Measurements from ENCODE around the gene DNAJC12.
"Not testable (repeated sequence)": the region's sequence is repeated elsewhere in the genome, so short reads cannot be mapped to it uniquely, and the experiment has no call there.

DNAJC12 gene

GRCh38 chr10:67839511-67839910 lies 1.5 kb upstream of the DNAJC12 start:
- DNase-seq = not testable (repeated sequence)

- DNase-seq = no peak
Observed at GRCh38 chr10:67836972-67837371, 1.0 kb downstream of the DNAJC12 start.

- DNase-seq = no peak
Observed at GRCh38 chr10:67836488-67836887, 1.5 kb downstream of the DNAJC12 start.

GRCh38 chr10:67835541-67836394 lies 2.2 kb downstream of the DNAJC12 start:
- not testable (repeated sequence) for DNase-seq

GRCh38 chr10:67834375-67834774 lies 3.6 kb downstream of the DNAJC12 start:
- DNase-seq = no peak

- DNase-seq = no peak
Observed at GRCh38 chr10:67827811-67828210, 10.2 kb downstream of the DNAJC12 start.

GRCh38 chr10:67819768-67820204 lies 18.2 kb downstream of the DNAJC12 start:
- DNase-seq = no peak

- no peak for DNase-seq
Observed at GRCh38 chr10:67818323-67818722, 19.7 kb downstream of the DNAJC12 start.

GRCh38 chr10:67816719-67817118 lies 21.3 kb downstream of the DNAJC12 start:
- DNase-seq = no peak

GRCh38 chr10:67815571-67816059 lies 22.4 kb downstream of the DNAJC12 start:
- no peak for DNase-seq

GRCh38 chr10:67812007-67812406 lies 26.0 kb downstream of the DNAJC12 start:
- no peak for DNase-seq

- no peak for DNase-seq
Observed at GRCh38 chr10:67809107-67809506, 28.9 kb downstream of the DNAJC12 start.

GRCh38 chr10:67808704-67809103 lies 29.3 kb downstream of the DNAJC12 start:
- DNase-seq = no peak

GRCh38 chr10:67807855-67808456 lies 30.0 kb downstream of the DNAJC12 start:
- DNase-seq = no peak

GRCh38 chr10:67804395-67804678 lies 33.7 kb downstream of the DNAJC12 start:
- DNase-seq = no peak

GRCh38 chr10:67803588-67804394 lies 34.2 kb downstream of the DNAJC12 start:
- no peak for DNase-seq

- no peak for DNase-seq
Observed at GRCh38 chr10:67802767-67803538, 35.0 kb downstream of the DNAJC12 start.

GRCh38 chr10:67801118-67801517 lies 36.9 kb downstream of the DNAJC12 start:
- DNase-seq = no peak

- DNase-seq = no peak
Observed at GRCh38 chr10:67794909-67795460, 43.0 kb downstream of the DNAJC12 start.

GRCh38 chr10:67794256-67794655 lies 43.7 kb downstream of the DNAJC12 start:
- DNase-seq = no peak

- DNase-seq = no peak
Observed at GRCh38 chr10:67793313-67793712, 44.7 kb downstream of the DNAJC12 start.

- DNase-seq = no peak
Observed at GRCh38 chr10:67792653-67793052, 45.3 kb downstream of the DNAJC12 start.

Data from right hindlimb (tissue), 1 donor.